Sigmoid colon (tissue), 7 donors: ENCODE data around the gene GALNT1. TPM values are rescaled to one million over a fixed set of nuclear protein-coding genes. Genes with fewer than 3 reads are reported as not detected.

Experiments used
- DNase-seq: peaks from one replicate; pipeline ENCODE4 v3.0.0-alpha.2; 2019
- H3K27ac ChIP-seq, 4 donors: fragments of 200-600 bp; sonication (generic); one replicate each; pipeline ENCODE4 v1.5.1; 2016 to 2019; ENCODE audit warnings: mild to moderate bottlenecking in 1 of 4
- H3K27me3 ChIP-seq, 3 donors: fragments of 200-600 bp; sonication (generic); one replicate each; pipeline ENCODE4 v1.5.1; 2019; ENCODE audit warnings: mild to moderate bottlenecking in 1 of 3
- H3K36me3 ChIP-seq, 4 donors: fragments of 200-600 bp; sonication (generic); one replicate each; pipeline ENCODE4 v1.5.1; 2016 to 2019
- H3K4me1 ChIP-seq, 4 donors: fragments of 200-600 bp; sonication (generic); one replicate each; pipeline ENCODE4 v1.5.1; 2017 to 2019
- H3K4me3 ChIP-seq, 4 donors: fragments of 200-600 bp; sonication (generic); one replicate each; pipeline ENCODE4 v1.5.1; 2017 to 2019; ENCODE audit warnings: mild to moderate bottlenecking in 2 of 4, moderate library complexity in 1 of 4
- H3K9me3 ChIP-seq, 4 donors: fragments of 200-600 bp in 3 of 4; sonication (generic) in 3 of 4; one replicate each; pipeline versions ENCODE4 v1.5.1 to v1.6.1; 2013 to 2019
- EP300 ChIP-seq, 4 donors: sonication (generic); formaldehyde crosslinking; IDR thresholded peaks; one replicate each; pipeline ENCODE4 v1.6.1; 2017; ENCODE audit warnings: antibody characterized with exemption in 4 of 4
- POLR2A ChIP-seq, 2 donors: fragments of 450-650 bp; IDR thresholded peaks; one replicate each; pipeline ENCODE4 v1.6.1; 2016; ENCODE audit warnings: antibody characterized with exemption in 2 of 2, mild to moderate bottlenecking in 2 of 2, moderate library complexity in 2 of 2
- POLR2AphosphoS5 ChIP-seq, 4 donors: sonication (generic); formaldehyde crosslinking; IDR thresholded peaks; one replicate each; pipeline ENCODE4 v1.6.1; 2017; ENCODE audit warnings: antibody characterized with exemption in 4 of 4
- WGBS, 2 donors: extraction: QIAGEN DNeasy Blood & Tissue Kit; methylation state at CpG; one replicate each; pipeline ENCODE4 v1.1.7; 2013; 5-methylcytosine and 5-hydroxymethylcytosine counted together
- intact Hi-C: fragments of 100-400 bp; cut with DNase I; formaldehyde crosslinking; loops from one replicate; pipeline ENCODE4 v1.15.1; 2023
- polyA plus RNA-seq, 3 donors: library from polyadenylated mRNA; stranded (reverse); fragments of 200-250 nt; gene quantifications; one replicate each; pipeline ENCODE4 v1.2.3, GENCODE V29; 2013
- total RNA-seq, 4 donors: library from RNA; depleted of rRNA; stranded (reverse); fragments of >200 nt; gene quantifications; one replicate each; pipeline ENCODE4 v1.1.0, GENCODE V29; 2016
- TF ChIP-seq, protein P1 (sequence below), 4 experiments: fragments of 450-650 bp in 3 of 4; fragments of 200-600 bp in 1 of 4; IDR thresholded peaks; one replicate each; pipeline ENCODE4 v1.5.1; 2016 to 2019; ENCODE audit warnings: antibody characterized with exemption in 4 of 4, mild to moderate bottlenecking in 3 of 4, moderate library complexity in 2 of 4
- donor health status: healthy with polysubstance abuse.
- donor health status: Bipolar disorder and iron deficiency.
- donor health status: healthy.

The GALNT1 gene
- total and polyA plus RNA-seq, 7 donors: 21.5 to 33.9 (median 29.7) TPM

DNA sequence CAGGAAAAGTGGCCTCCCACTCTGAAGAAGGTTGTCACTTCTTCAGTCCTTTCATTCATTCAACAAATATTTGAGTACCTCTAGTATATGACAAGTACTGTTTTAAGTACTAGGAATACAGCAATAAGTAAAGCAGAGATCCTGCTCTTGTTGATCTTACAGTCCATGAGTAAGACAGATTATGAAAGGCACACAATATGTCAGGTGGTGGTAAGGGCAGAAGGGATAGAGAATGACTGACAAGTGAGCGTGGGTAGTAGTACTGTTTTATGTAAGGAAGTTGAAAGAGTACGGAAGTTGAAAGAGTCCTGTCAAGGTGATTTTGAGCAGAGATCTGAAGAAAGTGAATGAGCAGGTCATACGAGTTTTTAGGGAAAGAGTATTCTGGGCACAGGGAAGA, 111.3 kb downstream of the GALNT1 start:
- WGBS, 2 donors: 89 to 94% methylated on average over 3 of the region's 3 CpGs
- no peaks in the 10 kb centered on the region for H3K27me3 ChIP-seq
- intact Hi-C loops: no loop called here
- TF ChIP-seq, protein P1, sequence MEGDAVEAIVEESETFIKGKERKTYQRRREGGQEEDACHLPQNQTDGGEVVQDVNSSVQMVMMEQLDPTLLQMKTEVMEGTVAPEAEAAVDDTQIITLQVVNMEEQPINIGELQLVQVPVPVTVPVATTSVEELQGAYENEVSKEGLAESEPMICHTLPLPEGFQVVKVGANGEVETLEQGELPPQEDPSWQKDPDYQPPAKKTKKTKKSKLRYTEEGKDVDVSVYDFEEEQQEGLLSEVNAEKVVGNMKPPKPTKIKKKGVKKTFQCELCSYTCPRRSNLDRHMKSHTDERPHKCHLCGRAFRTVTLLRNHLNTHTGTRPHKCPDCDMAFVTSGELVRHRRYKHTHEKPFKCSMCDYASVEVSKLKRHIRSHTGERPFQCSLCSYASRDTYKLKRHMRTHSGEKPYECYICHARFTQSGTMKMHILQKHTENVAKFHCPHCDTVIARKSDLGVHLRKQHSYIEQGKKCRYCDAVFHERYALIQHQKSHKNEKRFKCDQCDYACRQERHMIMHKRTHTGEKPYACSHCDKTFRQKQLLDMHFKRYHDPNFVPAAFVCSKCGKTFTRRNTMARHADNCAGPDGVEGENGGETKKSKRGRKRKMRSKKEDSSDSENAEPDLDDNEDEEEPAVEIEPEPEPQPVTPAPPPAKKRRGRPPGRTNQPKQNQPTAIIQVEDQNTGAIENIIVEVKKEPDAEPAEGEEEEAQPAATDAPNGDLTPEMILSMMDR (IDR thresholded peaks at IDR 0.05): no peak
- TF ChIP-seq POLR2A (IDR thresholded peaks at IDR 0.05) (no peak), POLR2AphosphoS5 (IDR thresholded peaks at IDR 0.05) (no peak)
- H3K9me3 ChIP-seq: no peaks in the 10 kb centered on the region
- H3K4me3 ChIP-seq: no peak overlapping the region
- no peak overlapping the region for H3K27ac ChIP-seq
- H3K4me1 ChIP-seq: no peaks in the 10 kb centered on the region
- DNase-seq: no peak
- H3K36me3 ChIP-seq: peaks cover 0 to 21% (median 9%) of the 10 kb centered on the region in 4 donors

DNA sequence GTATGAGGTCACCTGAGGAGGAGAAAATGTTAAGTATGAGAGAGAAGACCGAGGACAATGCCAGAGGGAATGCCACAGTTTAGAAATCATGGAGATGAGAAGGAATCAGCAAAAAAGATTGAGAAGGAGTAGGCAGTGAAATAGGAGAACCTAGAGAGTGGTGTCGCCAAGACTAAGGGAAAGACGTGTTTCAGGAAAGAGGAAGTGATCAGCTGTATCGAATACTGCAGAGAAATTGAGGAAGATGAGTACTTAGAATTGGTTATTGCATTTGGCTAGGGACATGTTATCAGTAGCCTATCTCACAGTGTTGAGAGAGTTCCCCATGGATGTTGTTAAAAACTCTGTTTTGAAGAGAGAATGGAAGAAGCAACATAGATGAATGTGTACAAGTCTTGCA, 112.3 kb downstream of the GALNT1 start:
- Histone ChIP-seq H3K9me3 (no peaks in the 10 kb centered on the region), H3K36me3 (peaks cover 0 to 21% (median 9%) of the 10 kb centered on the region in 4 donors), H3K4me1 (no peaks in the 10 kb centered on the region), H3K4me3 (no peak overlapping the region), H3K27me3 (no peaks in the 10 kb centered on the region), H3K27ac (no peak overlapping the region)
- 80 to 91% methylated on average over 4 of the region's 4 CpGs for WGBS, 2 donors
- intact Hi-C loops: no loop called here
- DNase-seq: no peak
- TF ChIP-seq POLR2A (IDR thresholded peaks at IDR 0.05) (no peak), EP300 (IDR thresholded peaks at IDR 0.05) (no peak), POLR2AphosphoS5 (IDR thresholded peaks at IDR 0.05) (no peak)
- TF ChIP-seq, protein P1 (IDR thresholded peaks at IDR 0.05): no peak

DNA sequence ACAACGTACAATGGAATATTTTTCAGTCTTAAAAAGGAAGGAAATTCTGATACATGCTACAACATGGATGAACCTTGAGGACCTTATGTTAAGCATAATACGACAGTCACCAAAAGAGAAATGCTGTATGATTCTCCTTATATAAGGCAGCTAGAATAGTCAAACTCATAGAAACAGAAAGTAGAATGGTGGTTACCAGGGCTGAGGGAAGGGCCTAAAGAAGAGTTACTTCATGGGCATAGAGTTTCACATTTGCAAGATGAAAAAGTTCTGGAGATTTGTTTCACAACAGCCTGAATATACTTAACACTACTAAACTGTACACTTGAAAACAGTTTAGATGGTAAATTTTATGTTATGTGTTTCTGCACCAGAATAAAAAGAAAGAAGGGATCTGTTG, 113.3 kb downstream of the GALNT1 start:
- intact Hi-C loops: no loop called here
- Histone ChIP-seq H3K27ac (no peak overlapping the region), H3K9me3 (no peaks in the 10 kb centered on the region), H3K4me1 (no peaks in the 10 kb centered on the region), H3K36me3 (peaks cover 0 to 26% (median 9%) of the 10 kb centered on the region in 4 donors), H3K27me3 (no peaks in the 10 kb centered on the region), H3K4me3 (no peak overlapping the region)
- no peak for DNase-seq
- TF ChIP-seq EP300 (IDR thresholded peaks at IDR 0.05) (no peak), POLR2AphosphoS5 (IDR thresholded peaks at IDR 0.05) (no peak), POLR2A (IDR thresholded peaks at IDR 0.05) (no peak)
- TF ChIP-seq, protein P1 (IDR thresholded peaks at IDR 0.05): no peak
- WGBS, 2 donors: 93 to 98% methylated on average over 2 of the region's 2 CpGs

DNA sequence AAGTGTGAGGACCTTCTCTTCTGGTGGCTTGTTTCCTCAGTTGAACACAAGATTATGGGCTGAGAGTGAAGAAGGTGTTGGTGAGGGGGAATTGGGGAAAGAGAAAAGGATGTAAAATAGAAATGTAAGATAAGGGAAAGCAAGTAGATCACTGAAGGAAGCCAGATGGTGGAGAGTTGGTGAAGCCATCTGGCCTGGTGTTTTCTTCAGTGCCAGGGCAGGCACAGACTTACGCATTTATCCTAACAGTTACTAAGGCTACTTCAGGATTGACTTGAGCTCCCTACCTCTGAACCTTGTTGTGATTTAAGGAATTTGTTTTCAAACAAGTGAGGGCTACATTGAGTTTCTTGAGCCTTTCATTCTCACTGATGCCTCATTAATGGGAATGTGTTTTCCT, 113.8 kb downstream of the GALNT1 start:
- Histone ChIP-seq H3K9me3 (no peaks in the 10 kb centered on the region), H3K27me3 (no peaks in the 10 kb centered on the region), H3K4me3 (no peak overlapping the region), H3K27ac (no peak overlapping the region), H3K36me3 (peaks cover 0 to 26% (median 9%) of the 10 kb centered on the region in 4 donors), H3K4me1 (no peaks in the 10 kb centered on the region)
- TF ChIP-seq, protein P1 (IDR thresholded peaks at IDR 0.05): no peak
- no peak for DNase-seq
- 95 to 98% methylated on average over 1 of the region's 1 CpG for WGBS, 2 donors
- intact Hi-C loops: no loop called here

DNA sequence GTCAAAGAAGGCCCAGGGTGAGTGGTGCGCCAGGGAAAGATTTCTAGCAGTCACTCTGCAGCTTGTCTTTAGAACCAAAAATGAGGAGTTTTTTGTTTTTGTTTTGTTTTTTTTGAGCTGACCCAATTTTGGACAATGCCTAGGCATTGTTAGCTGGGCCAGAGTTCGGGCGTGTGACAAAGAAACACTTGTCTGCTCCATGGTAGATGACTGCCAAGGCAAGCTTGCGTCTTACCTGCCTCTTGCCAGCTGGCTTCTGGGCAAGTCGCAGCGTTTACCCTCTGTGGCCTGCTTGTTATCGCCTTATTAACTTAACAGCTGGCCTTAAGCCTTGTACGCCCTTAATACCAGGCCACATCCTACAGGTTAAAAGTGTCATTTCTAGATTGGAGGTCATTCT, 114.3 kb downstream of the GALNT1 start:
- TF ChIP-seq POLR2A (IDR thresholded peaks at IDR 0.05): no peak
- TF ChIP-seq, protein P1 (IDR thresholded peaks at IDR 0.05): no peak
- no peak for TF ChIP-seq EP300 (IDR thresholded peaks at IDR 0.05)
- no peak for TF ChIP-seq POLR2AphosphoS5 (IDR thresholded peaks at IDR 0.05)
- 91 to 94% methylated on average over 8 of the region's 8 CpGs for WGBS, 2 donors
- Histone ChIP-seq H3K27me3 (no peaks in the 10 kb centered on the region), H3K27ac (no peak overlapping the region), H3K4me3 (no peak overlapping the region), H3K36me3 (peaks cover 0 to 24% (median 9%) of the 10 kb centered on the region in 4 donors), H3K9me3 (no peaks in the 10 kb centered on the region), H3K4me1 (no peaks in the 10 kb centered on the region)
- intact Hi-C loops: no loop called here
- no peak for DNase-seq
